ENCODE measurements around the gene CELF3. TPM values are rescaled to one million over a fixed set of nuclear protein-coding genes. Genes with fewer than 3 reads are reported as not detected.
A peak's percentile ranks its signal among the peaks of the same experiment; 100 is the strongest.

Gene CELF3
- total and polyA plus RNA-seq, 2 of the 13 experiments (the other 11 are each of a cell fraction or from before 2014, with no cell fraction given): not detected

GRCh38 chr1:151762941-151763921, 46.6 kb upstream of the CELF3 start, which contains the start of gene MRPL9 (continued):
- TF ChIP-seq SMC3 (IDR thresholded peaks at IDR 0.05; ENCODE audit: low read length): no peak
- 0 out of 2 replicates have a peak, but pooled peaks have one; percentile 55 for TF ChIP-seq ZFP62 (CRISPR knock-in tag; IDR thresholded peaks at IDR 0.05)
- TF ChIP-seq, protein P1, sequence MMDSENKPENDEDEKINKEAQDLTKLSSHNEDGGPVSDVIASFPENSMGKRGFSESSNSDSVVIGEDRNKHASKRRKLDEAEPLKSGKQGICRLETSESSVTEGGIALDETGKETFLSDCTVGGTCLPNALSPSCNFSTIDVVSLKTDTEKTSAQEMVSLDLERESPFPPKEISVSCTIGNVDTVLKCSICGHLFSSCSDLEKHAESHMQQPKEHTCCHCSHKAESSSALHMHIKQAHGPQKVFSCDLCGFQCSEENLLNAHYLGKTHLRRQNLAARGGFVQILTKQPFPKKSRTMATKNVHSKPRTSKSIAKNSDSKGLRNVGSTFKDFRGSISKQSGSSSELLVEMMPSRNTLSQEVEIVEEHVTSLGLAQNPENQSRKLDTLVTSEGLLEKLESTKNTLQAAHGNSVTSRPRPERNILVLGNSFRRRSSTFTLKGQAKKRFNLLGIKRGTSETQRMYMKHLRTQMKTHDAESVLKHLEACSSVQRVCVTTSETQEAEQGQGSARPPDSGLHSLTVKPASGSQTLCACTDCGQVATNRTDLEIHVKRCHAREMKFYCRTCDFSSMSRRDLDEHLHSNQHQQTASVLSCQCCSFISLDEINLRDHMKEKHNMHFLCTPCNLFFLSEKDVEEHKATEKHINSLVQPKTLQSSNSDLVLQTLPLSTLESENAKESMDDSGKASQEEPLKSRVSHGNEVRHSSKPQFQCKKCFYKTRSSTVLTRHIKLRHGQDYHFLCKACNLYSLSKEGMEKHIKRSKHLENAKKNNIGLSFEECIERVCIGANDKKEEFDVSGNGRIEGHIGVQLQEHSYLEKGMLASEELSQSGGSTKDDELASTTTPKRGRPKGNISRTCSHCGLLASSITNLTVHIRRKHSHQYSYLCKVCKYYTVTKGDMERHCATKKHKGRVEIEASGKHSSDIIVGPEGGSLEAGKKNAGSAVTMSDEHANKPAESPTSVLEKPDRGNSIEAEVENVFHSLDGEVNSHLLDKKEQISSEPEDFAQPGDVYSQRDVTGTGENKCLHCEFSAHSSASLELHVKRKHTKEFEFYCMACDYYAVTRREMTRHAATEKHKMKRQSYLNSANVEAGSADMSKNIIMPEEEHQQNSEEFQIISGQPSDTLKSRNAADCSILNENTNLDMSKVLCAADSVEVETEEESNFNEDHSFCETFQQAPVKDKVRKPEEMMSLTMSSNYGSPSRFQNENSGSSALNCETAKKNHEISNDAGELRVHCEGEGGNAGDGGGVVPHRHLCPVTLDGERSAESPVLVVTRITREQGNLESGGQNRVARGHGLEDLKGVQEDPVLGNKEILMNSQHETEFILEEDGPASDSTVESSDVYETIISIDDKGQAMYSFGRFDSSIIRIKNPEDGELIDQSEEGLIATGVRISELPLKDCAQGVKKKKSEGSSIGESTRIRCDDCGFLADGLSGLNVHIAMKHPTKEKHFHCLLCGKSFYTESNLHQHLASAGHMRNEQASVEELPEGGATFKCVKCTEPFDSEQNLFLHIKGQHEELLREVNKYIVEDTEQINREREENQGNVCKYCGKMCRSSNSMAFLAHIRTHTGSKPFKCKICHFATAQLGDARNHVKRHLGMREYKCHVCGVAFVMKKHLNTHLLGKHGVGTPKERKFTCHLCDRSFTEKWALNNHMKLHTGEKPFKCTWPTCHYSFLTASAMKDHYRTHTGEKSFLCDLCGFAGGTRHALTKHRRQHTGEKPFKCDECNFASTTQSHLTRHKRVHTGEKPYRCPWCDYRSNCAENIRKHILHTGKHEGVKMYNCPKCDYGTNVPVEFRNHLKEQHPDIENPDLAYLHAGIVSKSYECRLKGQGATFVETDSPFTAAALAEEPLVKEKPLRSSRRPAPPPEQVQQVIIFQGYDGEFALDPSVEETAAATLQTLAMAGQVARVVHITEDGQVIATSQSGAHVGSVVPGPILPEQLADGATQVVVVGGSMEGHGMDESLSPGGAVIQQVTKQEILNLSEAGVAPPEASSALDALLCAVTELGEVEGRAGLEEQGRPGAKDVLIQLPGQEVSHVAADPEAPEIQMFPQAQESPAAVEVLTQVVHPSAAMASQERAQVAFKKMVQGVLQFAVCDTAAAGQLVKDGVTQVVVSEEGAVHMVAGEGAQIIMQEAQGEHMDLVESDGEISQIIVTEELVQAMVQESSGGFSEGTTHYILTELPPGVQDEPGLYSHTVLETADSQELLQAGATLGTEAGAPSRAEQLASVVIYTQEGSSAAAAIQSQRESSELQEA (CRISPR knock-in tag; IDR thresholded peaks at IDR 0.05; ENCODE audit: not compliant biosample characterization): peak; percentile 61
- peak; percentile 33 for TF ChIP-seq ELF3 (CRISPR knock-in tag; IDR thresholded peaks at IDR 0.05)
- TF ChIP-seq ZNF20 (CRISPR knock-in tag; IDR thresholded peaks at IDR 0.05): no peak
- no peak for TF ChIP-seq KAT2B (IDR thresholded peaks at IDR 0.05; ENCODE audit: borderline replicate concordance, low read depth, low read length)
- TF ChIP-seq ZNF275 (CRISPR knock-in tag; IDR thresholded peaks at IDR 0.05; ENCODE audit: borderline replicate concordance): no peak
- TF ChIP-seq, protein P2, sequence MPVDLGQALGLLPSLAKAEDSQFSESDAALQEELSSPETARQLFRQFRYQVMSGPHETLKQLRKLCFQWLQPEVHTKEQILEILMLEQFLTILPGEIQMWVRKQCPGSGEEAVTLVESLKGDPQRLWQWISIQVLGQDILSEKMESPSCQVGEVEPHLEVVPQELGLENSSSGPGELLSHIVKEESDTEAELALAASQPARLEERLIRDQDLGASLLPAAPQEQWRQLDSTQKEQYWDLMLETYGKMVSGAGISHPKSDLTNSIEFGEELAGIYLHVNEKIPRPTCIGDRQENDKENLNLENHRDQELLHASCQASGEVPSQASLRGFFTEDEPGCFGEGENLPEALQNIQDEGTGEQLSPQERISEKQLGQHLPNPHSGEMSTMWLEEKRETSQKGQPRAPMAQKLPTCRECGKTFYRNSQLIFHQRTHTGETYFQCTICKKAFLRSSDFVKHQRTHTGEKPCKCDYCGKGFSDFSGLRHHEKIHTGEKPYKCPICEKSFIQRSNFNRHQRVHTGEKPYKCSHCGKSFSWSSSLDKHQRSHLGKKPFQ (CRISPR knock-in tag; IDR thresholded peaks at IDR 0.05; ENCODE audit: insufficient replicate concordance): no peak
- no peak for TF ChIP-seq ZNF720 (CRISPR knock-in tag; IDR thresholded peaks at IDR 0.05)
- TF ChIP-seq HOXA3 (CRISPR knock-in tag; IDR thresholded peaks at IDR 0.05): peak; percentile 85
- no peak for TF ChIP-seq BHLHE40 (IDR thresholded peaks at IDR 0.05; ENCODE audit: low read length)
- TF ChIP-seq ZNF557 (CRISPR knock-in tag; IDR thresholded peaks at IDR 0.05): no peak
- TF ChIP-seq ZNF44 (CRISPR knock-in tag; IDR thresholded peaks at IDR 0.05): peak; percentile 48; the same call in 1 of the 2 replicates
- TF ChIP-seq ZNF709 (CRISPR knock-in tag; IDR thresholded peaks at IDR 0.05): no peak
- TF ChIP-seq ATF7 (IDR thresholded peaks at IDR 0.05): no peak
- no peak for TF ChIP-seq ATF7 (CRISPR knock-in tag; IDR thresholded peaks at IDR 0.05)
- TF ChIP-seq ZNF180 (CRISPR knock-in tag; IDR thresholded peaks at IDR 0.05; ENCODE audit: borderline replicate concordance, low read depth): no peak
- TF ChIP-seq HCFC1 (IDR thresholded peaks at IDR 0.05; ENCODE audit: low read depth, low read length): peak; percentile 62; the same call in 1 of the 2 replicates
- no peak for TF ChIP-seq SMAD9 (CRISPR knock-in tag; IDR thresholded peaks at IDR 0.05)
